Femur (tissue), 1 donor: ENCODE data around the gene JAZF1.

Experiments used
- DNase-seq: peaks from one replicate; pipeline ENCODE4 v3.0.0-alpha.2; 2017

Gene JAZF1

DNA sequence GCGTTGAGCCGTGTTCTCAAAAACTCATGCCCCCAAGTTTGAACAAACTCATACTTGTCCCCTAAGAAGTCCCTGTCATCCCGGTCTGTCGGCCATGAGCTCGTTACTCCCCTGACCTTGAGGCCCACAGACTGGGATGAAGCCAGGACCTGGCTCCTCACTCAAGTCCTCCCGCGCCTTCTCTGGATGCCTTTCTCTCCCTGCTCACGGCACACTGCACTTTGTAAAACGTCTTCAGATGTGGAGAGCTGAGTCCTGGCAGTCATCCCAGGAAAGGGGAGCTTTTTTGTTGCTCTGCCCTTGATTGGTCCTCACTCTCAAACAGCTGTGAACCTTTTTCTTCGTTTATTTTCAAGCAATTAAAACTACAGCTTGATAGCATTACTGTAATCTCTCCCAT lies 110.8 kb downstream of the JAZF1 start:
- peak; percentile 88 for DNase-seq

DNA sequence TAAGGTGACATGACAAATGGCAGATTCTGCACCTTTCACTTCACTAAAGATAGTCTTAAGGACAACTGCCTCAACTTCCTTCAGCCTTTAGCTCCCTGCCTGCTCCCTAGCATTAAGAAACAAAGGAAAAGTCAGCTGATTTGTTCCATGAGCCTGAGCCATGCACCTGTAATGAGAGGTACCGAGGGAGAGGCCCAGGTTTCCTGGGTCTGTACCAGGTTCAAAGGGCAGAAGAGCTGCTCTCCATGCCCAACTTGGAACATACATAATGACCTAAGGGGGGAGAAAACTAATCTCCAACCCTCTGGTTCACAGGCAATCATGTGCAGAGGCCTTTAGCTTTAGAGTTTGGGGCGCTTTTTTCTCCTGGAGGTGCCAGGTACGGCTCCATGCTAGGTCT lies 111.2 kb downstream of the JAZF1 start:
- DNase-seq = no peak

DNA sequence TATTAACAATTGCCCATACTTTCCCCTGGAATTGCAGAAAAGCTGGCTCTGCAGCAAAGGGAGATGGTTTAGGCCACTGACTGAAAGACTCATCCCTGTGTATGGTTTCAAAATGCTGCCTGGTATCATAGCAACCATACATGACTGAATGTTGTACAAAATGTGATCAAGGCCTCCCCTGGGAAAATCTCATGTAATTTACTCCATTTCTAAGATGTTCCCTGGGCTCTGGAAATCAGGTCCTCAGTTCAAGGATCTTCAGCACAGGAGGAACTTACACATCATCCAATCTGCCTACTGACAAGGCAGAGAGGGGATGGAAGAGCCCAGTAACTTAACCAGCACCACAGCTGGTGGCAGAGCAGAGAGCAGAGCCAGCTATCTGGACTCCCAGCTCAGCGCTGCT lies 111.8 kb downstream of the JAZF1 start:
- no peak for DNase-seq

DNA sequence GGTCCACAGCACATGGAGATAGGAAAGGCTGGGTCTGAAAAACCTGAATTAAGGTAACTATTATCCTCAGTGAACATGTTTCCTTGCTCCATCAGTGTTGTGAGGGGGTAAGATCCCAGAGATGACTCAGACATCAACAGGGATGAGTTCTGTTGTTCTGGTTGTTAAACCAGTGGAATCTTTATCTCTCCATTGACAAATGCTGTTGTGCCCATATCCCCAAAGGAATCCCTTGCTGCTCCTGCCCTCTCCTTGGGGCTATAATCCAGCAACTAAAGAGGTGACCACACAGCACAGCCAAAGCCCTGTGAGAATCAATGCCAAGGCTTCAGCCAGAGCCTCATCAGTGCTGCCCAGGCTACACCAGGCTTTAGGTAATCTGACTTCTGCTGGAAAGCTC lies 113.4 kb downstream of the JAZF1 start:
- DNase-seq = no peak

DNA sequence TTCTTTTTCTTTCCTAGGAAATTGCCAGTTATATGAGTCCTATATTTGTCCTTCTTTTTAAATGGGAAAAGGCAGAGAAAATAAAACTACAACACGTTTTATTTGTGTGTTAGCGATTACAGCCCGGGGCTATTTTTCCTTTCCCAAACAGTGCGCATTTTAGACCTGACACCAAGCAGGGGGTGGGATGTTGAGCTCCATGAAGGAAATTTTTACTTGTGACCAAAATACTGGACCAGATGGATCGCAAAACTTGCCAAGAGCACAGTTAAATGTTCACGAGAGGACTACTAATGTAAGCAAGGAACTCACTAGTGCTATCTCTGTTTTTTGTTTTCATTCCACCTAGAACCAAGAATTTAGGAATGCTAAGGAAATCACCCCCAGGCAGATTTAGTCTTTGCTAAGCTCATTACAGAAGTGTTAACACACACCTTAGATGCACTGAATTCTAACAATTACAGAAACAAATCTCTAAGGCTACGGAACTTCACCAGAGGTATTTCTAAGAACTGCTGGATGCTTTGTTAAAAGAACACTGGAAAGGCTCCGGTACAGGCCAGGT lies 114.8 kb downstream of the JAZF1 start:
- DNase-seq = peak; percentile 73

DNA sequence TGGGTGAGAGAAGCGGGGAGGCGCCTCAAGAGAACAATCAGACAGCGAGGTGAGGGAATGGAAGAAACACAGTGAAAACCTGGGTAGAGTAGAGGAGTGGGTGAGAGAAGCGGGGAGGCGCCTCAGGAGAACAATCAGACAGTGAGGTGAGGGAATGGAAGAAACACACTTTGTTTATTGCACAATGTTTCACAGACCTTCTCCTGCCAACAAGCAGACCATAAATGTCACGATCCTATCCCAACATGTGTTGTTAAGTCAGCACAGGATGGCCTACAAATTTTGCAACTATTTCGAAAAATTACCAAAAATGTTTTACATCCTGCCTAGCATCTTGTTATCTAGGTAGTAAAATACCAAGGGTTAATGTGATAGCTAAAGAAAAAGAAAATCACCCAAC lies 115.3 kb downstream of the JAZF1 start:
- DNase-seq = no peak

DNA sequence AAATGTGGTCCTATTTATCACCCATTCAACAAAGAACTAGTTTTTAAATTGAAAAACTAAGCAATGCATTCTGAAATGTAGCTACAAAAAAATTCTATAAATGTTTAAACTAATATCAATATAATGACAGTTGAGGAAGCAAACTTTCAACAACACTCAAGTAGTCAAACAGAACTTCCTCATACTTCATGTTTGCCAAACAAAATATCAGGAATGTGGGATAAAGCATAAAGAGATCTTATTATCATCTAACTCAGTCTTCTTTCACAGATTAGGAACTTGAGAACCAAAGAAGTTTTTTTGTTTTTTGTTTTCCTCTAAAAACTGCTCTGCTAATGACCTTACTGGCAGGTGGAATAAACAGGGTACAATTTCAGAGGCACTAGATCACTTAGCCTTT lies 116.2 kb downstream of the JAZF1 start:
- DNase-seq = no peak

DNA sequence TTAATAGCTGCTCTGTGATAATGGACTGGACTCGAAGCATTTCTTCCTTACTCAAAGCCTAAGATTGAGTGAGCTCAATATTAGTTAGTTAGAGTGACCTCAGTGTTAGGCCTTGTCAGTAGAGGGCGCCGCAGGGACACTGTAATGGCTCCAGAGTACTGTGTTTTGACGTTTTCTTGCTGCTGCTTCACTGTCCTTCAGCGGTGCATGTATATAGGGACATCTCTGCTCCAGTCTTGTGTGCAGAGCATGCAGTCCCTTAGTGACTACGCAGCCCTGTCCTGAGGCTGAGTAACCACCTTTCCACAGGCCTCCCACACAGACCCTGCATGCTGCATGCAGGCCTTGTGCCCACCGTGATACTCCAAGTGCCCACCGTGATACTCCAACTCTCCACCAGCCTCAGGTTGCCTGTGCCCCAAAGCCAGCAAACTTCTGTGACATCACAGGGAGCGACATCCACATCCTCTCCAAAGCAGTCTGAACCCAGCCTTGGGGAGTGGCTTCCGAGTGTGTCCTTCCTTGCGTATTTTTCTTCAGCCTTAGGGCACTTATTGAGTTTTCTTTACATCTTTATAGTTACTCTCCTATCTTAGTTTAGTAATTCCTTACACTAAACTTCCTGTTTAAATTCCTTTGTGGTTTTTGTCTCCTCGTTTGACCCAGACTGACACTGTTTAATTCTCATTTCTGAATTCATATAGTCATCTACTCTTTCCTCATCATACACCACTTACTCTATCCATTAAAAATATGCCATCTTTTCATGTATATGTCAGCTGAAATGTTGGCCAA lies 118.2 kb downstream of the JAZF1 start:
- peak; percentile 79 for DNase-seq

DNA sequence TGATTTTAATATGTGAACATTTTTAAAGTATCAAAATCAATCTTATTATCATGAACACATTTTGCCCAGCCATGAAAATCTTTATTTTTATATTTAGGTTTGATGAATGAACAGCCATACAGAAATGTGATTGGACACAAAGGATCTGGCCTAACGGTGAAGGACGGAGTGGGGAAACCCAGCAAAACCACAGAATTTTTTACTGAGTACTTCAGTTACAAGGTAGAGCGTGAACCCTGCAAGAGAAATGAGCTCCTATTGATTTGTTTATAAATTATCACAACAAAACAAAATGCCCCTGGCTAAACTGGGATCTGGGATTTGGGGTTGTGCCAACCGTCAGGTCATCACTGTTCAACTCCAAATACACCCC lies 118.8 kb downstream of the JAZF1 start:
- no peak for DNase-seq

DNA sequence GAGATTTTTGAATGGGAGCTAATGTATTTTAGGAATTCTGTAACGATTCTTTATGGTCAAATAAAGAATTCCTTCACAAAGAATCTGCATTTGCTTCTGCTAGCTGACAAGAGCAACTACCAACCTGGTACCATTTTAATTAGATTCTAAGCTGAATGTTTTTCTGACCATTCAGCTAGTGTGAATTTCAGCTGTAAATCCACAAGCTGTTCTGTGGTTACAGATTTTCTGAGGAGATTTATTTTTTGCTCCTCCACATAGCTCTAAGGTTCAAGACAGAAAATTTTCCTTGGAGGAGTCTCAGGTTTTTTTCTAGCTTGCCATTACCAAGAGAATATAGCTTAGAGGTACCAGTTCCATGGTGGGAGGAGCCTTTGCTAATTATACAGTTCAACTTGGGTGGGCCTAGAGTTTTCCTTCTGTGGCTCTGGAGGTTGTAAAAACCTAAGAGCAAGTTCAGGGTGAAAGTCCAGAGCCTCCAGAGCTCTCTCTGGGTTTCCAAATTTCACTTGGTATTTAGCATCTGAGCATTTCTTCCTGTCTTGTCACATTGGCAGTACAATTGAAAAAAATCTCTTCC lies 120.1 kb downstream of the JAZF1 start:
- DNase-seq = no peak

DNA sequence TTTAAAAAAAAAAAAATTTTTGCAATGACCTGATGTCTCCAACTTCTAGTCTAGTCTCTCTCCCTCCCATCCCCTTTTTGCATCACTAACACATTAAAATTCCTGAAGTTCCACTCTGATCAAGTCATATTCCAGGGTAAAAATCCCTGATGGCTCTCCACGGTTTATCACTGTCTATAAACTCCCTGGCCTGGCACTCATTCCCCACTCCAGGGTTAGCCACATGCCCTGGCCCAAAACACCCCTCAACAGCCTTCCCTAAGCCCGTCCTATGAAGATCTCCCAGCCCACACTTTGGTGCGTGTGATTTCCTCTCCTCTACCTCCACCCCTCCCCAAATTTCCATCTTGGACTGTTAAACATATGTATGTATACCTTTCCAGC lies 125.4 kb downstream of the JAZF1 start:
- DNase-seq = no peak

DNA sequence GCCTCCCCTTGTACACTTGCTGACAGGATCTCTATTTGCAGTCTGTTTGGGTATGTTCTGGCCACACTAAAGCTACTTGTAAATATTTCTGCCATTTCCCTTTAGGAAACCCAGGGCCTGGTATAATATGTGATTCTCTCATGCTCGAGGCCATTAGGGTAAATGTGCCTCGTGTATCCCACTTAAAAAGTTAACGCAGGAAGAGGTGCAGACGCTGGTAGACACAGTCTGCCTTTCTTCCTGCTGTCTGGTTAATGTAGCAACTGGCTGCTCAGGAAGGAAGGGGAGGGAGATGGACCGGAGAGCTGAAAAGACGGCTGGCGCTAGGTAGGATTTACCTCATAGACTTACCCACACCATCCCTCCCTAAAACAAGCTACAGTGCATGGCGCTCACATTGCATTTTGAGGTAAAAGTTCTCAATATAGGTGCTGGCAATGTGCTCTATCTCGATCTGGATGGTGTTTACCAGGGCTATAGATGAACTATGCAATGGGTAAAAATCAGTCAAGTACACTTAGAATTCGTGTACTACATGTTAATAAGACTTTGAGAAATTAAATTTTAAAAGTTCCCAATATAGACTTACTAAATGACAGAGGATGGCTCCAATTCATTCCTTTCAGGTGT lies 125.9 kb downstream of the JAZF1 start:
- DNase-seq = no peak

DNA sequence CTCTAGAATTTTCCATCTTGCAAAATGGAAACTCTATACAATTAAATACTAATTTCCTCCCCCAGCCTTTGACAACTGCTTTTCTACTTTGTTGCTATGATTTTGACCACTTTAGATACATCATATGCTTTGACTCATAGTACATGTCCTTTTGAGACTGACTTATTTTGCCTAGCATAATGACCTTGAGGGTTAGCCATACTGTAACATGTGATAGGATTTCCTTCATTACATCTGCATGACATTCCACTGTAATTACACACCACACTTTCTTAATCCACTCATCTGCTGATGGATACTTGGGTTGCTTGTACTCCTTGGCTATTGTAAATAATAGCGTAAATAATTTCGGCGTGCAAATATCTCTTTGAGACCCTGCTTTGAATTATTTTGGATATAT lies 127.7 kb downstream of the JAZF1 start:
- DNase-seq = no peak

DNA sequence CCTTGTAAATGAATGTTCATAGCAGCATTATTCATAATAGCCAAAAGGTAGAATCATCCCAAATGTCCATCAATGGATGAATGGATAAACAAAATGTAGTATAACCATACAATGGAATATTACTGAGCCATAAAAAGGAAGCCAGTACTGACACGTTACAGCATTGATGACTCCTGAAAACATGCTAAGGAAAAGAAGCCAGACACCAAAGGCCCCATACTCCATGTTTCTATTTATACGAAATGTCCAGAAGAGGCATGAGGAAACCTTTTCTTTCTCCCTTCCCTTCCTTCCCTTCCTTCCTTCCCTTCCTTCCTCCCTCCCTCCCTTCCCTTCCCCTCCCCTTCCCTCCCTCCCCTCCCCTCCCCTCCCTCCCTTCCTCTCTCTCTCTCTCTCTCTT lies 131.9 kb downstream of the JAZF1 start:
- no peak for DNase-seq

DNA sequence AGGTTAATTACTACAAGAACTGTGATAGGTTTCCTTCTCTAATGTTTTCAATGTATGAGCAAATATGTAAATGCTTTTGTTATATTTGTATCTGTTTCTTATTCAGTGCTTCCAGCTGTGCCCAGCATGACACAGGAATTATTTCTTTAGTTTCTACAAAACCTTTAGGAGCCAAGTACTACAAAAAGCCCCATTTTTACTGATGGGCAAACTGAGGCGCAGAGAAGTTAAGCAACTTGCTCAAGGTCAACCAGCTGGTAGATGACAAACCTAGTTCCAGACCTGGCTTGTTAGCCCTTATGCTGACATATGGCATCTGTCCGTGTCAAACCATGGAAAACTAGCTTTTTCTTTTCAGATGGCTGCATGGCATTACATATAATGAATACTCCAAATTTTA lies 134.6 kb downstream of the JAZF1 start:
- DNase-seq = no peak

DNA sequence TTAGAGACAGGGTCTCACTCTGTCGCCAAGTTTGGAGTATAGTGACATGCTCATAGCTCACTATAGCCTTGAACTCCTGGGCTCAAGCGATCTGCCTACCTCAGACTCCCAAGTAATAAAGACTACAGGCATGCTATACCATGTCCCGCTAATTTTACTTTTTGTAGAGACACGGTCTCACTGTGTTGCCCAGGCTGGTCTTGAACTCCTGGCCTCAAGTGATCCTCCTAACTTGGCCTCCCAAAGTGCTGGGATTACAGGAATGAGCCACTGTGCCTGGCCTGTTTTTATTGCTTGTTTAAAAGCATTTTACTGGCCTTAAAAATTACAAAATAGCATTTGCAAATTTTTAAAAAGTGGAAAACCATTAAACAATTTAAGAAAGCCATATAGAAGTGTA lies 135.0 kb downstream of the JAZF1 start:
- no peak for DNase-seq

DNA sequence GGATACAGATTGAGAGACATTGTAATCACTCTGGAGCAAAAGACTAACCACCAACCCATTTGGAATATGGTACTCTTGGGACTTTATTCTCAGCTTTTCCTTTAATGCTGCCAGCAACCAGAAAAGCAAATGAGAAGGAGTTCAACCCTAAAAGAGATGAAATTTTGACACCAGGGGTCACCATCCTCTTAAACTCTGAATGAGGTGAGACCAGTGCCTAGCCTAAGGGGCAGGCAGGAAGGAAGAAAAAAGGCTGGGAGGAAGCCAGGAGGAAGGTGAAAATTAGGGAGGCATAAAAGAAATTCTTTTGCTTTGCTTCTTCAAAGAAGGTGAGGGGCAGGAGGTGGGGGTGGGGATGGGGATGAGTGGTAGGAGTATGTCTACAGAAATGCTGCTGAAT lies 135.8 kb downstream of the JAZF1 start:
- DNase-seq = no peak

DNA sequence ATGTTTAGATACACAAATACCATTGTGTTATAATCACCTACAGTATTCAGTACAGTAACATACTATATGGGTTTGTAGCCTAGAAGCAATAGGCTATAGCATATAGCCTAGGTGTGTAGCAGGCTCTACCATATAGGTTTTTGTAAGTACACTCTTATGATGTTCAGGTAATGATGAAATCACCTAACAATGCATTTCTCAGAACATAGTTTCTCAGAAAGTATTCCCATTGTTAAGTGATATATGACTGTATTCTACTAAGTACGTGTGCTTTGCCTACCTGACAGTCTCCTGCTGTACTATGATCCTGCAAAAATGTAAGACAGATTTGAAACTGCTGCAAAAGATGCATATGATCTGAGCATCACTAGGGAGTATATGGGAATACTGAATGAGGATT lies 137.9 kb downstream of the JAZF1 start:
- DNase-seq = no peak

DNA sequence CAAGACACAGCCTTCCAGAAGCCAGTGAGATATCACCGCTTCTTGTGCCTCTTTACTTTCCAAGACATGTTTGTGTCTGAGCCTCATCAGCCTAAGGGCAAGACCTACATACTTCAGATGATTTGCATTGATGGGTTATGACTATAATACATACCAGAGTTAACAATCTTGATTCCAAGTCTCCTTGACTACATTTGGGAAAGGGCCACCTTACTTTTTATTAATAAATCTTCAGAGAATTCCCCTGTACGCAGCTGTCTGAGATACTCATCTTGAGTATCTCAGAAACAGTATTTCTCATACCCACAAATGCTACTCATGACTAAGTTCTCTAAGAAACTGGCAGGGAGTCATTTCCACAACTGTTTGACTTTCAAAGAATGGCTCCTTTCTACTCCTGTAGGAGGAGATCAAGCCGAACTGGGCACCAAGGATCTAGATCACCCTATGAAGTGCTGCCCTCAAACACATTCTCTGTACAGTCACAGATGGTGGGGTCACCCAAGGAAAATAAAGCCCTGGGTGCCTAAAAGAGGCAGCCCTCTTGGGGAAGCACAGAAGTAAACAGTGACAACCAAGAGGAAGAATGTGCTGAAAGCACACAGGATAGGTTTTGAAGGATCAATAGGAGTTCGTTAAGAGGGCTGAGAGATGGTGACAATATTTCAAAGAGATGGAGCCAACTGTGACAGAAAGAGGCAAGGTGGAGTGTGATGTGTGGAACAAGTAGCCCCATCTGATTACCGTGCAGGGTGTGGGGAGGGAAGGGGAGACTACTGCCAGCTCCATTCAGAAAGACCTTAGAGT lies 138.9 kb downstream of the JAZF1 start:
- no peak for DNase-seq

DNA sequence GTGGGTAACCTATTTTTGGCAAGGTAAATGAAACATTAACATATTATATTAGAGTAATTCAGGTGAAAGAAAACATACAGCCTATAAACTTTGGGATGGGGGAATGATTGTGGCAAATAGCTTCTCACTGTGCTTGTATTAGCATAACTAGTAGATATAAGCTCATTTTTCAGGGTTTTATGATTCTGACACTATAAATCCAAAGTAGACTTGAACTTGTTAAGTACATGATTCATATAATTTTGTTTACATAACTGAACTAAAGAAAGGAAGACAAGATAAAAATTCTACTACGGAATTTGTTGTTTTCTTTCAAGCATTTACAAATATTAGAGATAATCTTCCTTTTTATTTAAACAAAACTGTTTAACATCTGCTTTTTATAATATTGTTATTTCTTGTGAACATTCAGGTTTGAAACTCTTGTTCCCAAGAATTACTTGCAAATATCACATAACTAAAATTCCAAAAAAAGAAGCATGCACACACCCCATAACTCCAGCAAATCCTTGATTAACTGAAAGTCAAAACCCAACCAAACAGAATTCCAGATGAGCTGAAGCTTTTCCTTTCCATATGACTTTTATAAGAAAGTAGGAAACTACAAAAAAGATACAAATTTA lies 142.3 kb downstream of the JAZF1 start:
- DNase-seq = no peak

DNA sequence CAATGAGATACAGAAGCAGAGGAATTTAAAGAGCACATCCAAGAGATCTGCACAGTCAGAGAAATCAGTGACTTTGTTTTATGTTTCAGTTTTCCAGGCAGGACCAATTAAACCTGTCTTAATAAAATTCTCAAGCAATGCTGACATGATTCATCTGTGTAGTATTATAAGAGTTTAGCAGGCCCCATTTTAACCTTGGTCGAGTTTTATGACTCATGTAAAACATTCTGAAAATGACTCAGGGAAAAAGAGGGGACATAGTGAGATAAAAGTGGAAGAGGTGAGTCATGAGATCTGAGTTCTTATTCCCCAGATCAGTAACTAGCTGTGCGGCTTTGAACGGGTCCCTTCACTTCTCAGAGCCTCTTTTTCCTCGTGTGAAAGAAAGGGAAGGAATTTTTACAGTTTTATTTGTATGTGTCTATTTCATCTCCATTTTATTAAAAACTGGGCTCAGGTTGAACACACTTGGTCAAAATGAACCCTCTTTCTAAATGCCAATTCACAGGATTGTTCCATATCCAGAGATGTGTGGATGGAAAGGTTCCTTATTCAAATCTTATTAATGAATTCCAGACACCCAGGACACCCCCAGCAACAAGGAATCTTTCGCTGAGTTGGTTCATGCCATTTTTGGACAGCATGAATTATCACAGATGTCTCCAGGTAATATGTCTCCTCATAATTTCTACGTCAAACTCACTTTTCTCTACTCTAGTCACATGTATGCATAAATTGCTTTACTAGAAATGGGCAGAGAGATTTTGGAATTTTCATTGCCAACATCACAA lies 143.2 kb downstream of the JAZF1 start:
- DNase-seq = no peak

DNA sequence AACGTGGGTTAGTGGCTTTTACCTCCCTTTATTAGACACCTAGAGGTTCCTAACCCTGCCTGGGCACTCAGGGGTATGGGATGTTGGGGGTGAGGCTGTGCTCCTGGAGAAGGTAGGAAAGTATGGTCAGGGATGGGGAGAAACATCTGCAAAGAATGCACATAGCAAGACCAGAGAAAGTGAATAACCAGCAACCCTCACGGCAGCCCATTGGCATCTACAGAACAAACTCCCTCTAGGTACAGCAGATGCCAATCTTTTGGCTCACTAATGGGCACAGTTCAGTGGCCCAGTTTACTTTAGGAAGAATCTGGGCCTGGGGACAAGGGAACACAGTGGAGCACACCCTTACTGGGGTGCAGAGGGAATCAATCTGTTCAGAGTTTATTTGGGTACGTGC lies 143.9 kb downstream of the JAZF1 start:
- no peak for DNase-seq
